Measurements from ENCODE around the gene NDUFA3. TPM values are rescaled to one million over a fixed set of nuclear protein-coding genes. Genes with fewer than 3 reads are reported as not detected.

Gene NDUFA3
- total and polyA plus RNA-seq, 2 of the 13 experiments (the other 11 are each of a cell fraction or from before 2014, with no cell fraction given) = 31.6 to 75.4 TPM

DNA sequence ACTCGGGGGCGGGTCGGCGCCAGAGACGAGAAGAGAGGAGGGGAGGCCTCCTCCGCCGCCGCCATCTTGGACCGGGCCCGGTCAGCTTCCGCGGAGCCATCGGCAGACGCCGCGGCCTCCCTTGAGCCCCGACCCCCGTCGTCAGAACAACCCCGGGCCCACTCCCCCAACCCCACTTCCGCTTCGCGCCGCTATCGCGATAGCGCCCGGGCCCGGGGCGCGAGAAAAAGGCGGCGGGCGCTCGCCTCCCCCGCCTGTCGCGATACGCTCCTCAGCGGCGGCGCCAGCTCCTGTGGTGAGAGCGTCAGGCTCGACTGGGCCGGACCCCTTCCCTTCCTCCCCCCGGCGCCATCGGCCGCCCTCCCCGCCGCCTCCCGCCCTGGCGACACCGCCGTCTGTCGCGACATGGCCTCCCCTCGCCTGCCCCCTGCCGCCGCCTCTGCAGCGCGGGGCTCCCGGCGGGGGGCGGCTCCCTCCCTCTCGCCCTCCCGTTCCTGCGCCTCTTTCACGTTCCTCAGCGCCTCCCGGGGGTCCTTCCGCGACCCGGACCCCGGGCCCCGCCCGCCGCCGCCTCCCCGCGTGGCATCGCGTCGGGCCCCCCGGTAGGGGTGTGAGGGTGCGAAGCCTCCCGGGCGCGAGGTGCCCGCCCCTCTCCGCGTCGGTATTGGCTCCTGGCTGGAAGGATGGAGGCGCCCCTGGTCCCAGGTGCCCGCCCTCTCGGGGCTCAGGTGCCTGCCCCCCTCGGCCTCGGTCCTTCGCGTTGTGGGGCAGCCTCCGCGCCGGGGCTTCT is 35.2 kb downstream of the NDUFA3 start, which contains the start of gene CNOT3 (continued):
- 0 out of 2 replicates have a peak, but pooled peaks have one; percentile 29 for TF ChIP-seq NAIF1 (CRISPR knock-in tag; IDR thresholded peaks at IDR 0.05; ENCODE audit: borderline replicate concordance)
- TF ChIP-seq MTA1 (CRISPR knock-in tag; IDR thresholded peaks at IDR 0.05; ENCODE audit: borderline replicate concordance) = no peak
- TF ChIP-seq ATRX (CRISPR knock-in tag; IDR thresholded peaks at IDR 0.05; ENCODE audit: borderline replicate concordance) = no peak
- TF ChIP-seq, protein P1, sequence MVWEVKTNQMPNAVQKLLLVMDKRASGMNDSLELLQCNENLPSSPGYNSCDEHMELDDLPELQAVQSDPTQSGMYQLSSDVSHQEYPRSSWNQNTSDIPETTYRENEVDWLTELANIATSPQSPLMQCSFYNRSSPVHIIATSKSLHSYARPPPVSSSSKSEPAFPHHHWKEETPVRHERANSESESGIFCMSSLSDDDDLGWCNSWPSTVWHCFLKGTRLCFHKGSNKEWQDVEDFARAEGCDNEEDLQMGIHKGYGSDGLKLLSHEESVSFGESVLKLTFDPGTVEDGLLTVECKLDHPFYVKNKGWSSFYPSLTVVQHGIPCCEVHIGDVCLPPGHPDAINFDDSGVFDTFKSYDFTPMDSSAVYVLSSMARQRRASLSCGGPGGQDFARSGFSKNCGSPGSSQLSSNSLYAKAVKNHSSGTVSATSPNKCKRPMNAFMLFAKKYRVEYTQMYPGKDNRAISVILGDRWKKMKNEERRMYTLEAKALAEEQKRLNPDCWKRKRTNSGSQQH (CRISPR knock-in tag; IDR thresholded peaks at IDR 0.05; ENCODE audit: low read depth) = no peak
- no peak for TF ChIP-seq ZMYM4 (CRISPR knock-in tag; IDR thresholded peaks at IDR 0.05)
- no peak for TF ChIP-seq MAF1 (CRISPR knock-in tag; IDR thresholded peaks at IDR 0.05; ENCODE audit: borderline replicate concordance)
- no peak for TF ChIP-seq SKI (IDR thresholded peaks at IDR 0.05; ENCODE audit: partially characterized antibody)
- peak; percentile 44; the same call in 1 of the 2 replicates for TF ChIP-seq FOXC1 (CRISPR knock-in tag; IDR thresholded peaks at IDR 0.05; ENCODE audit: borderline replicate concordance)
- TF ChIP-seq ZNF207 (IDR thresholded peaks at IDR 0.05; ENCODE audit: borderline replicate concordance) = no peak
- TF ChIP-seq NRL (CRISPR knock-in tag; IDR thresholded peaks at IDR 0.05; ENCODE audit: borderline replicate concordance) = 0 out of 2 replicates have a peak, but pooled peaks have one; percentile 59
- no peak for TF ChIP-seq HMG20B (CRISPR knock-in tag; conservative IDR thresholded peaks at IDR 0.05)
- TF ChIP-seq MAX (IDR thresholded peaks at IDR 0.05) = no peak; the same call in 1 of the 2 replicates
- TF ChIP-seq ESRRA (CRISPR knock-in tag; IDR thresholded peaks at IDR 0.05; ENCODE audit: low read depth) = peak; percentile 47; the same call in 1 of the 2 replicates
- no peak for TF ChIP-seq MXD4 (CRISPR knock-in tag; IDR thresholded peaks at IDR 0.05)
- TF ChIP-seq, protein P2, sequence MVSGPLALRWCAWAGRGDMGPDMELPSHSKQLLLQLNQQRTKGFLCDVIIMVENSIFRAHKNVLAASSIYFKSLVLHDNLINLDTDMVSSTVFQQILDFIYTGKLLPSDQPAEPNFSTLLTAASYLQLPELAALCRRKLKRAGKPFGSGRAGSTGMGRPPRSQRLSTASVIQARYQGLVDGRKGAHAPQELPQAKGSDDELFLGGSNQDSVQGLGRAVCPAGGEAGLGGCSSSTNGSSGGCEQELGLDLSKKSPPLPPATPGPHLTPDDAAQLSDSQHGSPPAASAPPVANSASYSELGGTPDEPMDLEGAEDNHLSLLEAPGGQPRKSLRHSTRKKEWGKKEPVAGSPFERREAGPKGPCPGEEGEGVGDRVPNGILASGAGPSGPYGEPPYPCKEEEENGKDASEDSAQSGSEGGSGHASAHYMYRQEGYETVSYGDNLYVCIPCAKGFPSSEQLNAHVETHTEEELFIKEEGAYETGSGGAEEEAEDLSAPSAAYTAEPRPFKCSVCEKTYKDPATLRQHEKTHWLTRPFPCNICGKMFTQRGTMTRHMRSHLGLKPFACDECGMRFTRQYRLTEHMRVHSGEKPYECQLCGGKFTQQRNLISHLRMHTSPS (CRISPR knock-in tag; IDR thresholded peaks at IDR 0.05; ENCODE audit: low read depth) = no peak
- TF ChIP-seq THYN1 (CRISPR knock-in tag; IDR thresholded peaks at IDR 0.05; ENCODE audit: borderline replicate concordance, low read depth) = no peak
- no peak for TF ChIP-seq ZNF580 (CRISPR knock-in tag; IDR thresholded peaks at IDR 0.05; ENCODE audit: borderline replicate concordance, low read depth)
- TF ChIP-seq ZBTB1 (CRISPR knock-in tag; IDR thresholded peaks at IDR 0.05; ENCODE audit: borderline replicate concordance) = no peak
- TF ChIP-seq, protein P3, sequence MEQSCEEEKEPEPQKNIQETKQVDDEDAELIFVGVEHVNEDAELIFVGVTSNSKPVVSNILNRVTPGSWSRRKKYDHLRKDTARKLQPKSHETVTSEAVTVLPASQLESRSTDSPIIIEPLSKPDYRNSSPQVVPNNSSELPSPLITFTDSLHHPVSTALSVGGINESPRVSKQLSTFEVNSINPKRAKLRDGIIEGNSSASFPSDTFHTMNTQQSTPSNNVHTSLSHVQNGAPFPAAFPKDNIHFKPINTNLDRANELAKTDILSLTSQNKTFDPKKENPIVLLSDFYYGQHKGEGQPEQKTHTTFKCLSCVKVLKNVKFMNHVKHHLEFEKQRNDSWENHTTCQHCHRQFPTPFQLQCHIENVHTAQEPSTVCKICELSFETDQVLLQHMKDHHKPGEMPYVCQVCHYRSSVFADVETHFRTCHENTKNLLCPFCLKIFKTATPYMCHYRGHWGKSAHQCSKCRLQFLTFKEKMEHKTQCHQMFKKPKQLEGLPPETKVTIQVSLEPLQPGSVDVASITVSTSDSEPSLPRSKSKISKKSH (CRISPR knock-in tag; IDR thresholded peaks at IDR 0.05; ENCODE audit: borderline replicate concordance) = peak; percentile 41; the same call in 1 of the 2 replicates
- no peak for TF ChIP-seq ZNF274 (CRISPR knock-in tag; IDR thresholded peaks at IDR 0.05)
- TF ChIP-seq ZNF598 (CRISPR knock-in tag; IDR thresholded peaks at IDR 0.05; ENCODE audit: borderline replicate concordance) = no peak
- no peak for TF ChIP-seq MAFF (IDR thresholded peaks at IDR 0.05; ENCODE audit: low read depth, low read length)
- peak; percentile 60 for TF ChIP-seq AGO2 (optimal IDR thresholded peaks at IDR 0.05; ENCODE audit: low read depth, low read length)
- TF ChIP-seq ZNF563 (CRISPR knock-in tag; IDR thresholded peaks at IDR 0.05) = peak; percentile 72; the same call in 1 of the 2 replicates
